Measurements from ENCODE around the gene PITPNC1.
"Not testable (repeated sequence)": the region's sequence is repeated elsewhere in the genome, so short reads cannot be mapped to it uniquely, and the experiment has no call there.

The PITPNC1 gene

GRCh38 chr17:67413388-67413787 is 36.3 kb downstream of the PITPNC1 start:
- Histone ChIP-seq H3K4me3 (ENCODE audit: low read depth in 1 of 2, low read length in 2 of 2) (no peak overlapping the region), H3K4me1 (ENCODE audit: control insufficient read depth in 1 of 2, insufficient read depth in 2 of 2, low read length in 2 of 2) (peaks cover 9 to 12% of the 10 kb centered on the region in 2 donors), H3K9ac (ENCODE audit: low read depth in 1 of 2, low read length in 2 of 2) (no peak overlapping the region), H3K27ac (ENCODE audit: low read depth, low read length) (no peak overlapping the region), H3K27me3 (ENCODE audit: control insufficient read depth in 1 of 2, insufficient read depth in 2 of 2, low read length in 2 of 2) (no peaks in the 10 kb centered on the region), H3K36me3 (ENCODE audit: control insufficient read depth in 1 of 2, insufficient read depth in 2 of 2, low read length in 2 of 2) (no peaks in the 10 kb centered on the region), H3K9me3 (ENCODE audit: control insufficient read depth in 1 of 2, low read length in 2 of 2) (no peaks in the 10 kb centered on the region)

GRCh38 chr17:67414130-67414529 is 37.0 kb downstream of the PITPNC1 start:
- H3K27ac ChIP-seq (ENCODE audit: low read depth, low read length) = no peak overlapping the region
- H3K27me3 ChIP-seq (ENCODE audit: control insufficient read depth in 1 of 2, insufficient read depth in 2 of 2, low read length in 2 of 2) = no peaks in the 10 kb centered on the region
- H3K36me3 ChIP-seq (ENCODE audit: control insufficient read depth in 1 of 2, insufficient read depth in 2 of 2, low read length in 2 of 2) = no peaks in the 10 kb centered on the region
- peaks cover 9 to 12% of the 10 kb centered on the region in 2 donors for H3K4me1 ChIP-seq (ENCODE audit: control insufficient read depth in 1 of 2, insufficient read depth in 2 of 2, low read length in 2 of 2)
- no peaks in the 10 kb centered on the region for H3K9me3 ChIP-seq (ENCODE audit: control insufficient read depth in 1 of 2, low read length in 2 of 2)
- no peak overlapping the region for H3K9ac ChIP-seq (ENCODE audit: low read depth in 1 of 2, low read length in 2 of 2)
- no peak overlapping the region for H3K4me3 ChIP-seq (ENCODE audit: low read depth in 1 of 2, low read length in 2 of 2)

GRCh38 chr17:67414559-67414958 is 37.5 kb downstream of the PITPNC1 start:
- no peak overlapping the region for H3K9ac ChIP-seq (ENCODE audit: low read depth in 1 of 2, low read length in 2 of 2)
- no peaks in the 10 kb centered on the region for H3K36me3 ChIP-seq (ENCODE audit: control insufficient read depth in 1 of 2, insufficient read depth in 2 of 2, low read length in 2 of 2)
- H3K27me3 ChIP-seq (ENCODE audit: control insufficient read depth in 1 of 2, insufficient read depth in 2 of 2, low read length in 2 of 2) = no peaks in the 10 kb centered on the region
- H3K4me3 ChIP-seq (ENCODE audit: low read depth in 1 of 2, low read length in 2 of 2) = no peak overlapping the region
- H3K4me1 ChIP-seq (ENCODE audit: control insufficient read depth in 1 of 2, insufficient read depth in 2 of 2, low read length in 2 of 2) = peaks cover 9 to 12% of the 10 kb centered on the region in 2 donors
- H3K9me3 ChIP-seq (ENCODE audit: control insufficient read depth in 1 of 2, low read length in 2 of 2) = no peaks in the 10 kb centered on the region
- no peak overlapping the region for H3K27ac ChIP-seq (ENCODE audit: low read depth, low read length)

GRCh38 chr17:67415291-67415690 is 38.2 kb downstream of the PITPNC1 start:
- Histone ChIP-seq H3K4me3 (ENCODE audit: low read depth in 1 of 2, low read length in 2 of 2) (no peak overlapping the region), H3K4me1 (ENCODE audit: control insufficient read depth in 1 of 2, insufficient read depth in 2 of 2, low read length in 2 of 2) (peaks cover 9 to 12% of the 10 kb centered on the region in 2 donors), H3K36me3 (ENCODE audit: control insufficient read depth in 1 of 2, insufficient read depth in 2 of 2, low read length in 2 of 2) (no peaks in the 10 kb centered on the region), H3K9me3 (ENCODE audit: control insufficient read depth in 1 of 2, low read length in 2 of 2) (no peaks in the 10 kb centered on the region), H3K27me3 (ENCODE audit: control insufficient read depth in 1 of 2, insufficient read depth in 2 of 2, low read length in 2 of 2) (no peaks in the 10 kb centered on the region), H3K27ac (ENCODE audit: low read depth, low read length) (no peak overlapping the region), H3K9ac (ENCODE audit: low read depth in 1 of 2, low read length in 2 of 2) (no peak overlapping the region)

- no peaks in the 10 kb centered on the region for H3K9me3 ChIP-seq (ENCODE audit: control insufficient read depth in 1 of 2, low read length in 2 of 2)
- no peak overlapping the region for H3K4me3 ChIP-seq (ENCODE audit: low read depth in 1 of 2, low read length in 2 of 2)
- no peak overlapping the region for H3K27ac ChIP-seq (ENCODE audit: low read depth, low read length)
- peaks cover 17 to 18% of the 10 kb centered on the region in 2 donors for H3K4me1 ChIP-seq (ENCODE audit: control insufficient read depth in 1 of 2, insufficient read depth in 2 of 2, low read length in 2 of 2)
- H3K27me3 ChIP-seq (ENCODE audit: control insufficient read depth in 1 of 2, insufficient read depth in 2 of 2, low read length in 2 of 2) = no peaks in the 10 kb centered on the region
- no peak overlapping the region for H3K9ac ChIP-seq (ENCODE audit: low read depth in 1 of 2, low read length in 2 of 2)
- H3K36me3 ChIP-seq (ENCODE audit: control insufficient read depth in 1 of 2, insufficient read depth in 2 of 2, low read length in 2 of 2) = no peaks in the 10 kb centered on the region
These were observed 40.4 kb downstream of the PITPNC1 start for GRCh38 chr17:67417507-67417906.

DNA sequence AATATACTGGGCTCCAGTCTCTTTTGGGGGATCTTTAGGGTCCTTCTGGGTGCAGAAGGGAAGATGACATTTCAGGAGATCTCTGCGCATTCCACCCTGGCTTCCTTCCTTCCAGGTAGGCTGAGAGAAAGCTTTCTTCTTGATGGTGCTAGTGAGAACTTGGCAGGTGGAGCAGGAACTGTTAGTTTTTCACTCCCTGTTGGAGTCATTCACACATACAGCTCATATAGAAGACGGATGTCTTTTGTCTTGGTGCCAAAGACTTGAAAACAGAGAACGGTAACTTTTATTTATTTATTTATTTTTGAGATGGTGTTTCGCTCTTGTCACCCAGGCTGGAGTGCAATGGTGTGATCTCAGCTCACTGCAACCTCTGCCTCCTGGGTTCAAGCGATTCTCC is 43.9 kb downstream of the PITPNC1 start:
- H3K27ac ChIP-seq (ENCODE audit: low read depth, low read length) = no peak overlapping the region
- no peaks in the 10 kb centered on the region for H3K27me3 ChIP-seq (ENCODE audit: control insufficient read depth in 1 of 2, insufficient read depth in 2 of 2, low read length in 2 of 2)
- no peak overlapping the region for H3K9ac ChIP-seq (ENCODE audit: low read depth in 1 of 2, low read length in 2 of 2)
- no peaks in the 10 kb centered on the region for H3K9me3 ChIP-seq (ENCODE audit: control insufficient read depth in 1 of 2, low read length in 2 of 2)
- no peaks in the 10 kb centered on the region for H3K36me3 ChIP-seq (ENCODE audit: control insufficient read depth in 1 of 2, insufficient read depth in 2 of 2, low read length in 2 of 2)
- H3K4me3 ChIP-seq (ENCODE audit: low read depth in 1 of 2, low read length in 2 of 2) = no peak overlapping the region
- peaks cover 31 to 32% of the 10 kb centered on the region in 2 donors for H3K4me1 ChIP-seq (ENCODE audit: control insufficient read depth in 1 of 2, insufficient read depth in 2 of 2, low read length in 2 of 2)

DNA sequence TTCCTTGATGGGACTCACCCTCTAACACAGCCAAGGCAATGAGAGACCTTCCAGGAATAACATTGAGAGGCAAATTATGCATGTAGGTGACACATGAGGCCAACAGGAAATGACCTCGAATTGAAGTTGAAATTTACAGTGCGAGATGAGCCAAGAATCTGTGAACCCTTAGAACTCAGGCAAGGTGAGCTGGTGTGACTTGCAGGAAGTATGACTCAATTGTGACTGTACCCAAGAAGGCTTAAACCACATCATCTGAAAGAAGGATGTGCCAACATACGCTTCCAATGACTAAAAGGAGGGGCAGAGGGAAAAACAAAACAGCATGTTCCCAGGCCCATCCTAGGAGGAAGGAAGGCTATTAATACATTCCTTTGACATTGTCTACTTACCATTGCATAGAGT is 44.8 kb downstream of the PITPNC1 start:
- Histone ChIP-seq H3K9me3 (ENCODE audit: control insufficient read depth in 1 of 2, low read length in 2 of 2) (no peaks in the 10 kb centered on the region), H3K27ac (ENCODE audit: low read depth, low read length) (peak overlapping the region; percentile 44), H3K4me3 (ENCODE audit: low read depth in 1 of 2, low read length in 2 of 2) (no peak overlapping the region)

GRCh38 chr17:67422296-67422695 is 45.2 kb downstream of the PITPNC1 start:
- peak overlapping the region; percentile 44 for H3K27ac ChIP-seq (ENCODE audit: low read depth, low read length)
- peaks cover 31 to 32% of the 10 kb centered on the region in 2 donors for H3K4me1 ChIP-seq (ENCODE audit: control insufficient read depth in 1 of 2, insufficient read depth in 2 of 2, low read length in 2 of 2)
- H3K36me3 ChIP-seq (ENCODE audit: control insufficient read depth in 1 of 2, insufficient read depth in 2 of 2, low read length in 2 of 2) = not testable (repeated sequence)

More for the DNA sequence above, 44.8 kb downstream of the PITPNC1 start:
- H3K4me1 ChIP-seq (ENCODE audit: control insufficient read depth in 1 of 2, insufficient read depth in 2 of 2, low read length in 2 of 2) = peaks cover 31 to 32% of the 10 kb centered on the region in 2 donors
- no peak overlapping the region for H3K9ac ChIP-seq (ENCODE audit: low read depth in 1 of 2, low read length in 2 of 2)
- H3K36me3 ChIP-seq (ENCODE audit: control insufficient read depth in 1 of 2, insufficient read depth in 2 of 2, low read length in 2 of 2) = no peaks in the 10 kb centered on the region
- no peaks in the 10 kb centered on the region for H3K27me3 ChIP-seq (ENCODE audit: control insufficient read depth in 1 of 2, insufficient read depth in 2 of 2, low read length in 2 of 2)

DNA sequence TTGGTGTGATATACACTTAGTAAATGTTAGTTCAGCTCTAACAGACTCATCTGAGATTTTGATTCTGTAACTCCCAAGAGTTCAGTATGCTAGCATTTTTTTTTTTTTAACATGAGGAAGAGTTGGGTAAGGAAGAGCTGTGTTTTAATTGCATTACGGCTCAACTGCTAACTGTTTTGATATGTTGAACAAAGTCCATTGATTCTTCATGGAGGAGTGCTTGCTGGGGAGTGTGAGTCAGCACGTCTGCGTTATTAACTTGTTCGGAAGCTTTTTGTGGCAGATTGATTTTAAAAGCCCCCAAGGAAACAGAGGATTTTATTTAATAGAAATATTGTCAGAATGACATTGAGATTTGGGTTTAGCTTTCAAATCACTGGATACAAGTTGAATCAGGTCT is 45.8 kb downstream of the PITPNC1 start:
- Histone ChIP-seq H3K27ac (ENCODE audit: low read depth, low read length) (no peak overlapping the region), H3K4me1 (ENCODE audit: control insufficient read depth in 1 of 2, insufficient read depth in 2 of 2, low read length in 2 of 2) (peaks cover 31 to 32% of the 10 kb centered on the region in 2 donors), H3K4me3 (ENCODE audit: low read depth in 1 of 2, low read length in 2 of 2) (no peak overlapping the region), H3K9ac (ENCODE audit: low read depth in 1 of 2, low read length in 2 of 2) (no peak overlapping the region), H3K36me3 (ENCODE audit: control insufficient read depth in 1 of 2, insufficient read depth in 2 of 2, low read length in 2 of 2) (no peaks in the 10 kb centered on the region), H3K27me3 (ENCODE audit: control insufficient read depth in 1 of 2, insufficient read depth in 2 of 2, low read length in 2 of 2) (no peaks in the 10 kb centered on the region), H3K9me3 (ENCODE audit: control insufficient read depth in 1 of 2, low read length in 2 of 2) (no peaks in the 10 kb centered on the region)

More at GRCh38 chr17:67422296-67422695, 45.2 kb downstream of the PITPNC1 start:
- H3K27me3 ChIP-seq (ENCODE audit: control insufficient read depth in 1 of 2, insufficient read depth in 2 of 2, low read length in 2 of 2); H3K4me3 ChIP-seq (ENCODE audit: low read depth in 1 of 2, low read length in 2 of 2); H3K9me3 ChIP-seq (ENCODE audit: control insufficient read depth in 1 of 2, low read length in 2 of 2); H3K9ac ChIP-seq (ENCODE audit: low read depth in 1 of 2, low read length in 2 of 2): not testable (repeated sequence)

DNA sequence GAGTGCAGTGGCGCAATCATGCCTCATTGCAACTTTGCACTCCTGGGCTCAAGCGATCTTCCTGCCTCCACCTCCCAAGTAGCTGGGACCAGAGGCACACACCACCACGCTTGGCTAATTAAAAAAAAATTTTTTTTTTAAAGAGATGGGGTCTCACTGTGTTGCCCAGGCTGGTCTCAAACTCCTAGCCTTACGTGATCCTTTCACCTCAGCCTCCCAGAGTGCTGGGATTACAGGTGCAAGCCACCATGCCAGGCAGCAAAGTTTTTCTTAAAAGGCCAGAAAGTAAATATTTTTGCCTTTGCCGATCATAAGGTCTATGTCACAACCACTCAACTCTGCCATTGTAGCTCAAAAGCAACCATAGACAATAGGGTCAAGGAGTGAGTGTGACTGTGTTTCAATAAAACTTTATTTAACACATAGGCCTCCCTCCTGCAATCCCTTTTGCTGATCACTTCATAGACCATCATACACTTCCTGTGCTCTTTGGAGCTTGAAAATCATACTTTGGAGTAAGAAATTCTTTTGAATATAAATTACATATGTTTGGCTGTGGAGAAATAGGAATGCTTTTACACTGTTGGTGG is 48.6 kb downstream of the PITPNC1 start:
- Histone ChIP-seq H3K36me3 (ENCODE audit: control insufficient read depth in 1 of 2, insufficient read depth in 2 of 2, low read length in 2 of 2) (no peaks in the 10 kb centered on the region), H3K27ac (ENCODE audit: low read depth, low read length) (no peak overlapping the region), H3K4me1 (ENCODE audit: control insufficient read depth in 1 of 2, insufficient read depth in 2 of 2, low read length in 2 of 2) (peaks cover 30% of the 10 kb centered on the region in 2 donors), H3K4me3 (ENCODE audit: low read depth in 1 of 2, low read length in 2 of 2) (no peak overlapping the region), H3K27me3 (ENCODE audit: control insufficient read depth in 1 of 2, insufficient read depth in 2 of 2, low read length in 2 of 2) (no peaks in the 10 kb centered on the region), H3K9ac (ENCODE audit: low read depth in 1 of 2, low read length in 2 of 2) (no peak overlapping the region), H3K9me3 (ENCODE audit: control insufficient read depth in 1 of 2, low read length in 2 of 2) (no peaks in the 10 kb centered on the region)

Data from duodenal mucosa (tissue), 2 donors.